GM19099 (cell line): Measurements from ENCODE around the gene LMBR1.

Experiments
- POLR2A ChIP-seq: IDR thresholded peaks from 3 replicates; pipeline ENCODE4 v1.6.1; 2011; ENCODE audit warnings: low read depth; ENCODE audit not compliant: insufficient read length; ENCODE audit errors: extremely low read depth

Gene LMBR1

GRCh38 chr7:156747718-156748117 lies 145.3 kb downstream of the LMBR1 start:
- no peak for TF ChIP-seq POLR2A

GRCh38 chr7:156746891-156747290 lies 146.1 kb downstream of the LMBR1 start:
- TF ChIP-seq POLR2A: no peak

DNA sequence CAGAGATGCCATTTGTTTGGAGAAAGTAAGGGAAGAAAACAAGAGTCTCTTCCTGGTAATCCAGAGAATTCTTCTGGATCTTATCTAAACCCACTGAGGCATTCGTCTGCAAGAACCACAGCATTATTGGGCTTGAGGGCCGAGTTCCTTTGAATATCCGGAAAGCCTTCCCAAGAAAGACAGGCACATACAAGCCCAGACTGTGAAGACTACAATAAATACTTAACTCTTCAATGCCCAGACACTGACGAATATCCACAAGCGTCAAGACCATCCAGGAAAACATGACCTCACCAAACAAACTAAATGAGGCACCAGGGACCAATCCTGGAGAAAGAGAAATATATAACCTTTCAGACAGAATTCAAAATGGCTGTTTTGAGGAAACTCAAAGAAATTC lies 153.4 kb downstream of the LMBR1 start:
- TF ChIP-seq POLR2A: no peak

GRCh38 chr7:156735851-156736250 lies 157.1 kb downstream of the LMBR1 start:
- no peak for TF ChIP-seq POLR2A

DNA sequence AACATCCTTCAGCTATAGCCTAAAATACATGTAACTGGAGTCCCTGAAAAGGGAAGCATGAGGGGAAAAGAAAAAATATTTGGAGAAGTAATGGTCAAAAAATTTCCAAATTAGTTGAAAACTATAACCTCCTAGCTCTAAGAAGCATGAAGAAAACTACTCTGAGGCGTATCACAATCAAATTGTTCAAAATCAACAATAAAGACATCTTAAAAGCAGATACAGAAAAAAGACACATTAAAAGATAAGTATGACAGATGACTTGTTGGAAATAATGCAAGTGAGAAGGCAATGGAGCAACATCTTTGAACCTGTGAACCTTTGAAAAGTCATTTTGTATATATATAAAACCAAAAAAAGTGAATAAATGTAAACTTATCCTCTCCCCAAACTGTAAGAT lies 159.3 kb downstream of the LMBR1 start:
- TF ChIP-seq POLR2A: no peak

DNA sequence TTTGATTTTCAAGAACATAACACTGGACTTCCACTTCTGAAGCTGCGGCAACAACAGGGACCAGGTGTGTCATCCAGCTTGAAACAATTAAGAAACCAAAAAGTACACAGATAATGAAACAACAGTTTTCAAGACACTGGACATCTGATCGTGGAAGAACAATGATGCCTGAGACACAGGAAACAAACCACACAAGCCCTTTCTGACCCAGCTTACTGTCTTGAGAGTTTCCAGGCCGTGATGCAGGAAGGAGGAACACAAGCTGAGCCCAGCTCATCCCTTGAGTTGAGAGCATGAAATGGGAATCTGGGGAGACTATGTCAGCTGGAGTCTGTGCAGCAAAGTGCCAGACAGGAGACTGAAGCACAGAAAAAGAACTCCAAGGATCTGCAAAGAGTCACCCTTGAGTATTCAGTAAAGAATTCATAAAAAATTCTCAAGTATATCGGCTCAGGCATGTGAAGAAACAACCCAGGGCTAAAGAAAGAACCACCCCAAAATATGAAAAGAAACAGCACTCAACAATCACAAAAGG lies 160.8 kb downstream of the LMBR1 start:
- TF ChIP-seq POLR2A: no peak

DNA sequence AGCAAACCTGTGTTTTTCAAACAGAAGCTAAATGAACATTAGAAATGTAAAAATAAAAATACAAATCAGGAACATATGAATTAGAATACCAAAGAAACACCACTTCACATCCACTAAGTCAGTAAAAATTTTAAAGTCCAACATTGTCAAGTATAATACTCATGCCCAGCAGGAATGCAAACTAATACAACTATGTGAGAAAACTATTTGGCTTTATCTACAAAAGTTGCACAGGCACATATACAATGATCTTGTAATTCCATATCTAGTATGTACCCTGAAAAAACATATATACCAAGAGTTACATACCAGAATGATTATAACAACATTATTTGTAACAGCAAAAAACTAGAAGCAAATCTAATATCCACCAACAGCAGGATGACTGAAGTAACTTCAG lies 161.3 kb downstream of the LMBR1 start:
- no peak for TF ChIP-seq POLR2A

GRCh38 chr7:156725936-156726335 lies 167.0 kb downstream of the LMBR1 start:
- no peak for TF ChIP-seq POLR2A

DNA sequence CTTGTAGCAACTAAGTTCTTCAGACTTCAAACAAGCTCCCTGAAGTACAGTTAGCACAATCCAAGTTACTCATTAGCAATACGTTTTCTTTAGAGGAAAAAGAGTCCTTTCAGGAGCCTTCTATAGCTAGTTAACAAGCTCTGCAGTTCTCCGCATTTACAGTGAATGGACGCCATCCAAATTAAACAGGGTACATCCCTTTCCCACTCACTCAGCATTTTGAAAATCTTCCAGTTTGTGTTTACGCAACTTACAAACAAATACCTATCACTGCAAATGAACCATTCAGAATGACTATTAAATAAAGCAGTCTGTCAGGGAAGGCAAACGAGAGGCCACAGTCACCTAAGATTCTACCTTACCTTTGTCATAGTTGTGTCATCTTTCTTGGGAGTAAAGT lies 167.9 kb downstream of the LMBR1 start:
- TF ChIP-seq POLR2A: no peak

DNA sequence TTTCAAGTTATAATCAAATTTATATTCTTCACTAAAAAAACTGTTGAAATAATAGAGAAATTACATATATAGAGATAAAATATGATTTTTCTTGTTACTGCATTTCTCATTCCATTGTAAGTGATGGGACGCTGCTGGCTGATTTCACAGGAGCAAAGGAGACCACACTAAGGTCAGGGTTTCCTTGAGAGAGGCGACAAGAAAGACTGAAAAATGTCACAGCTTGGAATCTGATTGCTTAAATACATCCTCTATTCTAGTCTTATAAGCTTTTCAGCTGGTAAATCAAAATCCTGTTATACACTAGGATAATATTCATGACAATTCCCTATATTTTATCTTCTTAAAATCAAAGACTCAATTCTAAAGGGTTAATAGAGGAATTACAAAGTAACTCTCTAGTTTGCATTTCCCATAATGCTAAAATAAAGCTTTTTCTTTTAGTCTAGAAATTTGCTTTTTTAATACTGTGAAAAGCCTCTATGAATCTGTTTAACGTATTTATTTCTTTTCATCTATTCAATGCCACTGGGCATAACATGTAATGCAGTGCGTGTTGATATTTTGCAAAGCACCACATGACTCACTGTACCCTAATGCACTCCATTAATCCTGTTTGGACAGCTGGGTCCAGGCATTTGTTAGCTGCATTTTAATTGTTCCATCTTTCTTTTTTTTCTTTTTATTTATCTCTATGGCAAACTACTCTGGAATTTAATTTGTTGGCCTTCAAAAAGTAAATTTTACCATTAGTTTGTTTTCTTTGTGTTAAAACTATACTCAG lies 170.7 kb downstream of the LMBR1 start:
- TF ChIP-seq POLR2A: no peak

DNA sequence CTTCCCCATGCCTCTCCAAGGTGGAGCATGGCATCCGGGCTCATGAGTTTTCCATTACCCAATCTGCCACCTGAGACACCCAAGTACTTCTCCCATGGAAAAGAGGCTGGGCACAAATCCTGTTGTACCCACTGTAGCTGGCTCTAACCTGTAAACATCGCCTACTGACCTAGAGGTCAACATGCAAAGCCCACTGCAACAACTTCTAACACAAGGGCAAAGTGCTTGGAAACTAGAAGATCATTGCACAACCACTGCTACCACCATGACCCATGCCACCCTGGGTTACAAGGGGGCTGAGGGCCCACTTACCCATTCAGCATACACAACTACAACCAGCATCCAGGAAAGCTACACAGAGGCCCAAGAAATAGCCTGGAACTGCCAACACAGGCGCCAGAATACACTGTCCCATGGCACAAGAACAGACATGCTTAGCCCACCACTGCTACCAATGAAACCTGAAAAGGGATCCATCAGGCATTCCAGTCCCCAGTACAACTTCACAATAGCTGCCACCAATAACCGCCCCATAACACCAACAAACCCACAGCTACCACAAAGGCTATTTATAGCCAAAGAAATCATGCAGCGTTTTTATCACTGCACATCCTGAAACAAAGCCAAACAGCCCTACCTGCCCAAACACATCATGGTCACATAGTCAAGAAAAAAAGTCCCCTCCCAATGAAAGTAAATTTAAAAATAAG lies 189.1 kb downstream of the LMBR1 start:
- no peak for TF ChIP-seq POLR2A

GRCh38 chr7:156703209-156703608 lies 189.8 kb downstream of the LMBR1 start:
- TF ChIP-seq POLR2A: no peak

DNA sequence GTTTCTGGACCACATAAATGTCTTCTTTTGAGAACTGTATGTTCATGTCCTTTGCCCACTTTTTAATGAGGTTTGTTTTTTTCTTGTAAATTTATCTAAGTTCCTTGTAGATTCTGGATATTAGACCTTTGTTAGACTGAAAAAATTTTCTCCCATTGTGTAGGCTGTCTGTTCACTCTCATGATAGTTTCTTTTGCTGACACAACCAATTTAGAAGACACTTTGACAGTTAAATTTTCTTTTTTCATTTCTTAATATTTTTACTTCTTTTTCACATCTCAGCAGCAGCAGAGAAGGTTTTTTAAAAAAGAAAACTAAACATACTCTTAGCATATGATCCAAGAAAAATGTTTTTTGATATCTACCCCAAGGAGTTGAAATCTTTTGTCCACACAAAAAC lies 190.6 kb downstream of the LMBR1 start:
- no peak for TF ChIP-seq POLR2A

- no peak for TF ChIP-seq POLR2A
These were observed 199.4 kb downstream of the LMBR1 start for GRCh38 chr7:156693627-156694026.

- no peak for TF ChIP-seq POLR2A
These were observed 200.1 kb downstream of the LMBR1 start for GRCh38 chr7:156692849-156693248.

- TF ChIP-seq POLR2A: no peak
These were observed 201.2 kb downstream of the LMBR1 start for GRCh38 chr7:156691764-156692163.
